Measurements from ENCODE around the gene ANKRD66.

DNA sequence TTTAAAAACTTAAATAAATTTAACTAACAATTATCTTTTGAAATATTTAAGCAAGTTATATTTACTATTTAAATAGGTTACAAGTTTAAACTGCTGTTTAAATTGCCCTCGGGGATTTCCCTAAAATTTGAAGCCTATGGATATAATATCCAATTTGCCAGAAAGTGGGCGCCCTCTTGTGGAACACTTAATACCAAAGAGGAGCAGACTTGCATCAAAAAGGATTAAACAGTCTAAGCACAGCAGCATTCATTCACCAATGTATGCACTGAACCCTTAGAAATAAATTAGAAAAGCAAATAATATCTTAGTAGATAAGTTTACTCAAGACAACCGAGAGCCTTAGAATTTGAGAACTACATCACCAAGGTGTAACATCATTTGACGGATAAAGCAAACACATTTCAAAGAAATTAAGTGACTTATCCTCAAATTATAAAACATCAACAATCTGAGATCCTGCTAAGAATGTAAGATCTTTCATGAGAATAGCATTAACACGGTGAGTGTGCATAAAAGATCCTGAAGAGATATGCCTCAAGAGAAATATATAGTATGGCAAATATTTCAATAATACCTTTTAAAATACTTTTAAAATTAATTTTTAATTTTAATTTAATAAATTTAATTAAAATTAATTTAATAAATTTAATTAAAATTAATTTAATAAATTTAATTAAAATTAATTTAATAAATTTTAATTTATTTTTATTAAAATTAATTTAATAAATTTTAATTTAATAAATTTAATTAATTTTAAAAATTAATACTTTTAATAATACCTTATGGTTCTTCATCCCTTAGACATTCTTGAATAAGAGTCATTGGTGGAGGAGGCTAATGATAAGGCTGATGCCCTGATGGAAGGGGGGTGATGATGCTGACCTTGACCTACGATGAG is 35.0 kb downstream of the ANKRD66 start:
- TF ChIP-seq, protein P1, sequence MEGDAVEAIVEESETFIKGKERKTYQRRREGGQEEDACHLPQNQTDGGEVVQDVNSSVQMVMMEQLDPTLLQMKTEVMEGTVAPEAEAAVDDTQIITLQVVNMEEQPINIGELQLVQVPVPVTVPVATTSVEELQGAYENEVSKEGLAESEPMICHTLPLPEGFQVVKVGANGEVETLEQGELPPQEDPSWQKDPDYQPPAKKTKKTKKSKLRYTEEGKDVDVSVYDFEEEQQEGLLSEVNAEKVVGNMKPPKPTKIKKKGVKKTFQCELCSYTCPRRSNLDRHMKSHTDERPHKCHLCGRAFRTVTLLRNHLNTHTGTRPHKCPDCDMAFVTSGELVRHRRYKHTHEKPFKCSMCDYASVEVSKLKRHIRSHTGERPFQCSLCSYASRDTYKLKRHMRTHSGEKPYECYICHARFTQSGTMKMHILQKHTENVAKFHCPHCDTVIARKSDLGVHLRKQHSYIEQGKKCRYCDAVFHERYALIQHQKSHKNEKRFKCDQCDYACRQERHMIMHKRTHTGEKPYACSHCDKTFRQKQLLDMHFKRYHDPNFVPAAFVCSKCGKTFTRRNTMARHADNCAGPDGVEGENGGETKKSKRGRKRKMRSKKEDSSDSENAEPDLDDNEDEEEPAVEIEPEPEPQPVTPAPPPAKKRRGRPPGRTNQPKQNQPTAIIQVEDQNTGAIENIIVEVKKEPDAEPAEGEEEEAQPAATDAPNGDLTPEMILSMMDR (conservative IDR thresholded peaks at IDR 0.05; ENCODE audit: low read length), result peak; percentile 79
- TF ChIP-seq EZH2phosphoT487 (IDR thresholded peaks at IDR 0.05; ENCODE audit: borderline replicate concordance), result no peak
